ENCODE measurements around the gene PDCD11. TPM values are rescaled to one million over a fixed set of nuclear protein-coding genes. Genes with fewer than 3 reads are reported as not detected.

The PDCD11 gene
- total RNA-seq, 3 donors from 2014 or later (not counting 1 experiment from before 2014, with no cell fraction given) = 25.5 to 30.9 (median 29.5) TPM

DNA sequence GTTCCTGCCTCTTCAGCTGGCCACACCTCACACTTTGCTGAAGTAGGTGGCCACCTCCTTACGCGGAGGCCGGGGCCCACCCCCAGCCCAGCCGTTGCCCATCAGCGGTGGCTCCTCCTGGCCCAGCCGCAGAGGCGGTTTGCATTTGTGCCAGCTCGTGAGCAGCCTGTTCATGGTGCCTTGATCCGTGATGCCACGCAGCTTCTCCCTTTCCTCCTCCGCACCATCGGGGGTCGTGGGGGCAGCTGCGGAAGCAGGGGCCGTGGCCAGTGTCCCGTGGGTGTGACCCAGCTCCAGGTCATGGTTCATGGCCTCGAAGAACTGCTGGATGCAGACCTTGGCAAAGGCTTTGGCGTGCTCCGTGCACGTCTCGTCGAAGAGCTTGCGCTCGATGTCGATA lies 58.8 kb downstream of the PDCD11 start:
- Histone ChIP-seq H3K4me3 (ENCODE audit: low read length) (no peak overlapping the region), H3K36me3 (ENCODE audit: control insufficient read depth, insufficient read depth, low read length) (no peaks in the 10 kb centered on the region), H3K4me1 (ENCODE audit: control insufficient read depth, insufficient read depth, low read length) (peaks cover 55% of the 10 kb centered on the region), H3K27me3 (ENCODE audit: control insufficient read depth, insufficient read depth, low read length) (no peaks in the 10 kb centered on the region), H3K9me3 (ENCODE audit: control insufficient read depth, insufficient read depth, low read length) (no peaks in the 10 kb centered on the region), H3K27ac (ENCODE audit: low read length) (no peak overlapping the region)
- TF ChIP-seq, protein P1, sequence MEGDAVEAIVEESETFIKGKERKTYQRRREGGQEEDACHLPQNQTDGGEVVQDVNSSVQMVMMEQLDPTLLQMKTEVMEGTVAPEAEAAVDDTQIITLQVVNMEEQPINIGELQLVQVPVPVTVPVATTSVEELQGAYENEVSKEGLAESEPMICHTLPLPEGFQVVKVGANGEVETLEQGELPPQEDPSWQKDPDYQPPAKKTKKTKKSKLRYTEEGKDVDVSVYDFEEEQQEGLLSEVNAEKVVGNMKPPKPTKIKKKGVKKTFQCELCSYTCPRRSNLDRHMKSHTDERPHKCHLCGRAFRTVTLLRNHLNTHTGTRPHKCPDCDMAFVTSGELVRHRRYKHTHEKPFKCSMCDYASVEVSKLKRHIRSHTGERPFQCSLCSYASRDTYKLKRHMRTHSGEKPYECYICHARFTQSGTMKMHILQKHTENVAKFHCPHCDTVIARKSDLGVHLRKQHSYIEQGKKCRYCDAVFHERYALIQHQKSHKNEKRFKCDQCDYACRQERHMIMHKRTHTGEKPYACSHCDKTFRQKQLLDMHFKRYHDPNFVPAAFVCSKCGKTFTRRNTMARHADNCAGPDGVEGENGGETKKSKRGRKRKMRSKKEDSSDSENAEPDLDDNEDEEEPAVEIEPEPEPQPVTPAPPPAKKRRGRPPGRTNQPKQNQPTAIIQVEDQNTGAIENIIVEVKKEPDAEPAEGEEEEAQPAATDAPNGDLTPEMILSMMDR (IDR thresholded peaks at IDR 0.05) = no peak
- ATAC-seq = no peak
- DNase-seq = no peak
- 96% methylated on average over 25 of the region's 25 CpGs for WGBS (ENCODE audit: insufficient coverage)
- Mint-ChIP-seq H3K4me3 (no peak overlapping the region), H3K36me3 (no peaks in the 10 kb centered on the region), H3K27me3 (ENCODE audit: low read depth in 2 of 2) (no peaks in the 10 kb centered on the region), H3K9me3 (no peaks in the 10 kb centered on the region), H3K27ac (no peak overlapping the region), H3K4me1 (peaks cover 48 to 52% of the 10 kb centered on the region in 2 donors)
- intact Hi-C loops (cut with micrococcal nuclease) = no loop called here

DNA sequence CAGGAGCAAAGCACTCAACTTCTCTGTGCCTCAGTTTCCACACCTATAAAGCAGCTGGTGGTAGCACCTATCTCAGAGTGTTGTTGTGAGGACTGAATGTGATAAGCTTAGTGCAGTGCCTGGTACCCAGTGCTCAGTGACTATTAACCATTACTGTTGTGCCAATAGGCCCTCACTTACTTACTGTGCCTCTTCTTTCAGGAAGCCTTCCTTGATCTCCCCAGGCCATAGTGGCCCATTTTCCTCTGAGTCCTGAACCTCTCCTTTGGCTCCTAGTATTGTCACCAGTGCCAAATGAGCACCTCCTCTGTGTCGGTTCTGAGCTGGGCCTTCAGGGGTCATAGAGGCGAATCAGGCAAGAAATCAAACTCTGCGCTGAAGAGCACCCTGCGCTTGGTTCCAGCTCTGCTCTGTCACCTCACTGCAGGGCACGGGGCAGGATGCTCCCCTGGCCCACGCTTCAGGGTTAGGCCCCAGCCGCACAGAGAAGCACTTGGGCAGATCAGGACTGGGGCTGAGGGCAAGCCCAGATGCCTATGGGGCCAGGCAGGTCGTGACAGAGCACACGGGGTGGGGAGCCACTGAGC lies 59.7 kb downstream of the PDCD11 start:
- H3K27me3 Mint-ChIP-seq (ENCODE audit: low read depth in 2 of 2) = no peaks in the 10 kb centered on the region
- no peak overlapping the region for H3K4me3 Mint-ChIP-seq
- H3K4me3 ChIP-seq (ENCODE audit: low read length) = no peak overlapping the region
- DNase-seq (no peak), ATAC-seq (no peak)
- no peak overlapping the region for H3K27ac ChIP-seq (ENCODE audit: low read length)
- H3K4me1 ChIP-seq (ENCODE audit: control insufficient read depth, insufficient read depth, low read length) = peaks cover 48% of the 10 kb centered on the region
- H3K4me1 Mint-ChIP-seq = peaks cover 39 to 45% of the 10 kb centered on the region in 2 donors
- H3K9me3 Mint-ChIP-seq = no peaks in the 10 kb centered on the region
- H3K36me3 ChIP-seq (ENCODE audit: control insufficient read depth, insufficient read depth, low read length) = no peaks in the 10 kb centered on the region
- H3K9me3 ChIP-seq (ENCODE audit: control insufficient read depth, insufficient read depth, low read length) = no peaks in the 10 kb centered on the region
- no peak overlapping the region for H3K27ac Mint-ChIP-seq
- TF ChIP-seq, protein P1 (IDR thresholded peaks at IDR 0.05) = no peak
- no peaks in the 10 kb centered on the region for H3K27me3 ChIP-seq (ENCODE audit: control insufficient read depth, insufficient read depth, low read length)
- H3K36me3 Mint-ChIP-seq = no peaks in the 10 kb centered on the region
- intact Hi-C loops (cut with micrococcal nuclease) = no loop called here
- 91% methylated on average over 9 of the region's 9 CpGs for WGBS (ENCODE audit: insufficient coverage)

DNA sequence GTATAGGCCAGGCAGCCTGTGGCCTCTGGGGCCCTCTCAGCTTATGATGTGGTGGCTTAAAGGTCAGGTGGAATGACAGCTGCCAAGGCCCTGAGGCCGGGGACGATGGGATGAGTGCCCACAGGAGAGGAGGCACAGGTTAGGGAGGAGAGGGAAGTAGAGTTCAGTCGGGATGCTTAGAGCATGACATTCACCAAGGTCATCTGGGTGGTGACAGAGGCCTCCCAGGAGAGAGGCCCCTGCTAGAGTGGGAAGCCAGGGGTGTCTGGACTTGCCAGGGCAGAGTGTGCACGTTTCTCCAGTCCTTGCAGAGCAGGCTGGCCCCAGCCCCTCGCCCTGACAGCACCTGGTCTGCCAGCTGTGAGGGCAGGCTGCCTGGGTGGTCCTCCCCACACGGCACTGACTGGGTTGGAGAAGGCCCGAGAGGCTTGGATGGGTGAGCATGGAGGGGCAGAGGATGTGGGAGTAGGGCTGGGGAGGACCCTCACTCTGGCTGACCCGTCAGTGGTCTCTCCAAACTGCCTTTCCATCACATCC lies 60.8 kb downstream of the PDCD11 start:
- Mint-ChIP-seq H3K9me3 (no peaks in the 10 kb centered on the region), H3K27me3 (ENCODE audit: low read depth in 2 of 2) (no peaks in the 10 kb centered on the region), H3K27ac (peak overlapping the region; percentile 69 to 73), H3K4me3 (peak overlapping the region; percentile 40), H3K36me3 (no peaks in the 10 kb centered on the region), H3K4me1 (peaks cover 36 to 38% of the 10 kb centered on the region in 2 donors)
- intact Hi-C loops (cut with micrococcal nuclease) = no loop called here
- no peak for ATAC-seq
- peaks cover 45% of the 10 kb centered on the region for H3K4me1 ChIP-seq (ENCODE audit: control insufficient read depth, insufficient read depth, low read length)
- H3K27ac ChIP-seq (ENCODE audit: low read length) = no peak overlapping the region
- no peak overlapping the region for H3K4me3 ChIP-seq (ENCODE audit: low read length)
- TF ChIP-seq, protein P1 (IDR thresholded peaks at IDR 0.05) = no peak
- WGBS (ENCODE audit: insufficient coverage) = 88% methylated on average over 8 of the region's 8 CpGs
- DNase-seq = no peak
- H3K9me3 ChIP-seq (ENCODE audit: control insufficient read depth, insufficient read depth, low read length) = no peaks in the 10 kb centered on the region
- no peaks in the 10 kb centered on the region for H3K36me3 ChIP-seq (ENCODE audit: control insufficient read depth, insufficient read depth, low read length)
- H3K27me3 ChIP-seq (ENCODE audit: control insufficient read depth, insufficient read depth, low read length) = no peaks in the 10 kb centered on the region
